ENCODE data around the gene HNRNPD.
"Not testable (repeated sequence)": the region's sequence is repeated elsewhere in the genome, so short reads cannot be mapped to it uniquely, and the experiment has no call there.

The HNRNPD gene

DNA sequence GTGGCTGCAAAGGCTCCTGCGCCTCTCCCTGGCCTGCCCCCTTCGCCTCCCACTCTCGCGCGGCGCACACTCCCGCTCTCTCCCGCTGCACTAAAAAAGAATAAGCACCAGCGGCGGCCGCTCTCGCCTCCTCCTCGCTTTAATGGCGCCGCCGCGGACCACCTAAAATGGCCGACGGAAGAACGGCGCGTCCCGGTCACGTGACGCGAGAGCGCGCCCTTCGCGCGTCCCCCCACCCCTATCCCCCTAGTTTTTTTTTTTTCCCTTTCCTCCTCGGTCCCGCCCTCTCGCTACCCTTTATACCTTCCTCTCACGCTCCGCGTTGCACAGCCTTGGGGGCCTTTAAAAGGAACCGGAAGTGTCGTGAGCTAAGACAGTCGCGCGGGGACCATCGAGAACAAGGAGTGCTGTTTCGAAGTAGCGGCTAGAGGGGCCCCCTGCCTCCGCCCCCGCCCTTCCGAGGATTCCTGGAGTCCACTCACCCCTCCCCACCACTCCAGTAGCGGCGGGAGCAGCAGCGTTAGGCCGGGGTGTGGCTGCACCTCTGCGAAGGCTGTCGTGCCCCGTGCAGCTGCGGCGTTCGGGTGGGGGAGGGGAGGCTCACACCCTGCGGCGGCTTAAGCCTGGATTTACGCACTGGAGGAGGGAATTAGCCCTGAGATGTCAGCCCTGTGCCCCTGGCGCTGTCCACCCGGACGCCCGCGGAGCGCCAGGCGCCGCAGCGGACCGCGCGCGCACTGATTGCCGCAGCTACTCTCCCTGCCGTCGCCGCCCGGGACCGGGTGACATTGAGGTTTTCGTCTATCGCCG, at the start of gene HNRNPD:
HNRNPD (minus strand) TSS at position 176 of the 810 bp plus-strand sequence. CDS start 313 bp downstream, outside the sequence.
- DNase-seq: peak; percentile 100

GRCh38 chr4:82422616-82423015, 48.8 kb upstream of the HNRNPD start:
- no peak for DNase-seq

GRCh38 chr4:82421796-82422560, 48.2 kb upstream of the HNRNPD start:
- no peak for DNase-seq

DNA sequence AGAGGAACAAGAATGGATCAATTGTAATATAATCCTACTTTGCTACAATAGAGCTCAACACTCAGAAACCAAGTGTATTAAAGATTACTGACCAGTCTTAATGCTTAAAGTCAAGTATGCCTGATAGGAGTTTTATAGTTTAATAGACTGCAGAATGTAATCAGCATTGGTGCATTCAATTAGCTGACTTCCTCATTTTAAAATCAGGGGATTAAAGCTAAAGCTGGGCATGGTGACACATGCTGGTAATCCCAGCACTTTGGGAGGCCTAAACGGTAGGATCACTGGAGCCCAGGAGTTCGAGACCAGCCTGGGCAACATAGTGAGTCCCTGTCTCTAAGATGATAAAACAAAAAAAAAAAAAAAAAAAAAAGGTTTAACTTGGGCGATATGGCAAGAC, 45.7 kb upstream of the HNRNPD start:
- DNase-seq: no peak

GRCh38 chr4:82415922-82416365, 42.2 kb upstream of the HNRNPD start:
- no peak for DNase-seq

- DNase-seq: not testable (repeated sequence)
Measured at GRCh38 chr4:82415061-82415460, 41.3 kb upstream of the HNRNPD start.

DNA sequence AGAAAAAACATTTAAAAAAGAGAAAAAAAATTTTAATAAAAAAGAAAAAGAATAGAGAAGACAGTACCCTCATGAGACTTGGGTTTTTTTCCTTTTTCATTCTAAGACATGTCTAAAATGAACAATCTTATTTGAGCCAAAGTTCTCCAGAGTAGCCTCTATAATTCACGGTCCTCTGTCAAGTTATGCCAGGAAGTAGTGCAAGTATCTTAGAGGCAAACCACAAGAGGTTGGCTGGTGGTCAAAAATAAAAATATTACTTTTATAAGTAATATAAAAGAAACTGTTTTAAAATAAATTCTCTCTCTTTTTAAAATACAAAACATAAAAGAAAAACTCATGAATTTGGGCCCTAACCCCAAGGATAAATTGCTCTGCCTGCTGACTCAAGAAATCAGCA, 29.9 kb upstream of the HNRNPD start:
- DNase-seq: peak; percentile 28

DNA sequence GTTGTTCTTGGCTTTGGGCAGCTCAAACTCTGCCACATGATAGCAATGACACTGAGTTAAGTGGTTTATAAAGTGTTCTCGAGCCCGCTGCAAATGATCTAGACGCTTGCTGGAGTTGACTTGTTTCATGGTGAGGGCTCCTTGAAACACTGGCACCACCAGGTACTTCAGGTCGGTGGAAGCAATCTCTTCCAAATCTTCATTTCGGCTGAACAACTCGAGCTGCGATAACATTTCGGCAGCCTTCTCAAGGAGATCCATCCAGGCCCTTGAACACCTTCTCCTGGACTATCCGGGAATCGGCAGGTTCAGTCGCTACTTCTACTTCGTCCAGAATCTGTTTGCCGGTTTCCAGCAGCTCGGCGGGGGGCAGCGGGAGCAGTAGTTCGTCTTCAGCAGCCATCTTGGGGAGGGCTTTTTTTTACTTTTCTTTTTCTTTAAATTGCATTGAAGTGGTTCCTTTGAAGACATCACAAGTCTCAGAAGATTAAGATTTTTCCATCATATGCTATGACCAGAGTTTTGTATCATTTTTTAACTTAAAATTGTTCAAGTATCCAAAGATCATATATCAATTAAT, 28.5 kb upstream of the HNRNPD start:
- no peak for DNase-seq

DNA sequence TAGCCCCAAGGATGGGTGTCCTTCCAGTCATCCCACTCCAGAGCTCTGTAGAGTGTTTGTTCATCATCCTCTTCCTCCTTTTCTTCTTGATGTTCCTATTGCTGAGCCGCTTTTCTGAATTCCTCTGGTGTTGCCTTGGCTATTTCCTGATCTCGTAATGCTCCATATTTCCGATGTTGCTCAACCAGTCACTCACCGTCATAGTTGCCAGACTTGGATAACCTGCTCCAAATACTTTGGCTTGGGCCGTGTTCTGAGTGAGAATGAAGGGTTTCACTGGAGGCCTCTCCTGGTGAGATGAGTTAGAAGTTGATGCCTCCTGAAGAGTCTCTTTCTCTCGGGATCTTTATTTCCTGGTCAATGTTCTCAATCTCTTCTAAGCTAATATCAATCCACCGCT, 27.8 kb upstream of the HNRNPD start:
- no peak for DNase-seq

DNA sequence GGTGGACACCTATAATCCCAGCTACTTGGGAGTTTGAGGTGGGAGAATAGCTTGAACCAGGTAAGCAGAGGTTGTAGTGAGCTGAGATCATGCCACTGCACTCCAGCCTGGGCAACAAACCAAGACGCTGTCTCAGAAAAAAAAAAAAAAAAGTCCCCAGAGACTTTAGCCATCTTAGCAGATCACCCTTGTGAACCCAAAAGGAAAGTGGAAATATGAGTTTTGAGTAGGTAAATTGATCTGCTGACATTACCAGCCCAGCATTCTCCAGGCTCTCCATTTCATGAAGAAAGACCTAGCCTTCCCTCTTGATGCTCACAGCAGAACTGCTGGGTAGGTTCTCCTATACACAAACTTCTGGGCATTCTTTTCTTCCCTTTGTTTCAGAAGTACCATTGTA, 24.5 kb upstream of the HNRNPD start:
- no peak for DNase-seq

DNA sequence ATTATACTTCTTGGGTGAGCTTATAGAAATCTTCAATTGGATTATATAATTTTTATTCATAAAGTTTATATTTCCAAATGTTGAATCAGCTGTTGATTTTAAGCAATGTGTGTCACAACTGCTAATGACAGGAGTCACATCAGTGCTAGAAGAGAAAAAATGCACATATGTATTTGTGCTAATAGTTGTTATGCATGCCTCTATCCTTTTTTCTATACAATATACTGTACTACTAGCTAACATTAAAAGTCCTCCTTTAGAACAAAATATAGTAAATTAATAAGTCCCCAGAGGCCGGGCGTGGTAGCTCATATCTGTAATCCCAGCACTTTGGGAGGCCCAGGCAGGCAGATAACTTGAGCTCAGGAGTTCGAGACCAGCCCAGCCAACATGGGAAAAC, 23.7 kb upstream of the HNRNPD start:
- DNase-seq: no peak

DNA sequence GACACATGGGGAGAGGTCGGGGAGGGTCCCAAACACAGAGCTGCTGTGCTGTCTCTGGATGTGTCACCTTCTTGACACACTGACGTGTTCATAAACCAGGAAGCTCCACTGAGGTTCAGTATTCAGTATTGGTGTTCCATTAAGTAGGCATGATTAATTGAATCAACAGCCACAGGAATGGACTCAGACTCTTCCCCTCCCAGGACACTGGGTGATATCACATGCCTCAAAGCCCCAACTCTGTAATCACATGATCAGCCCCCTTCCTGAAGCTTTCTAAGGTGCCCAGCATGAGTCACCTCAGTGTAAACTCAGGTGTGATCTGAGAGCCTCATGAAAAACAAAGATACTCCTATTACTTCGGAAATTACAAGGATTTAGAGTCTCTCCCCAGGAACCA, 21.1 kb upstream of the HNRNPD start:
- DNase-seq: no peak

GRCh38 chr4:82390061-82390460, 16.3 kb upstream of the HNRNPD start:
- not testable (repeated sequence) for DNase-seq

- no peak for DNase-seq
Measured at GRCh38 chr4:82388405-82388804, 14.6 kb upstream of the HNRNPD start.

DNA sequence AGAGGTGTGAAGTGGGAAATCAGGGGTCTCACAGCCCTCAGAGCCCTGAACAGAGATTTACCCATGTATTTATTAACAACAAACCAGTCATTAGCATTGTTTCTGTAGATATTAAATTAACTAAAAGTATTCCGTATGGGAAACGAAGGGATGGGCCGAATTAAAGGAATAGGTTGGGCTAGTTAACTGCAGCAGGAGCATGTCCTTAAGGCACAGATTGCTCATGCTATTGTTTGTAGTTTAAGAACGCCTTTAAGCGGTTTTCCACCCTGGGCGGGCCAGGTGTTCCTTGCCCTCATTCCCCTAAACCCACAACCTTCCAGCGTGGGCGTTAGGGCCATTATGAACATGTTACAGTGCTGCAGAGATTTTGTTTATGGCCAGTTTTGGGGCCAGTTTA, 12.5 kb upstream of the HNRNPD start:
- not testable (repeated sequence) for DNase-seq

DNA sequence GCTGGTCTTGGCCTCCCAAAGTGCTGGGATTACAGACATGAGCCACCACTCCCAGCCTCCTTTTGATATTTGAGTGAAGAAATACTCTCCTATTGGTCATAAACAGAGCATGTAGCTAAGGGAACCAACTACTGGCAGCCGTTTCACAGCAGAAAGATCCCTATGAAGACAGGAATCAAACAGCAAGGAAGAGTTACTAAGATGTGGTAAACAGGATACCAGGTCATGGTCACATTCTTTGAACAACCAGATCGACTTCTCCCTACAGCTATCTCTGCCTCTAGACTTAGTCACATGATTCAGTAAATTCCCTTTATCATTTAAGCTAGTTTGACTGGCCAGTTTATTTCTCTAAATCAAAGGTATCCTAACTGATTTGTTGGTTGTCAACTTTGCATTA, 9.0 kb upstream of the HNRNPD start:
- no peak for DNase-seq

GRCh38 chr4:82381661-82382296, 8.0 kb upstream of the HNRNPD start:
- DNase-seq: no peak

- no peak for DNase-seq
Measured at GRCh38 chr4:82381235-82381634, 7.4 kb upstream of the HNRNPD start.

DNA sequence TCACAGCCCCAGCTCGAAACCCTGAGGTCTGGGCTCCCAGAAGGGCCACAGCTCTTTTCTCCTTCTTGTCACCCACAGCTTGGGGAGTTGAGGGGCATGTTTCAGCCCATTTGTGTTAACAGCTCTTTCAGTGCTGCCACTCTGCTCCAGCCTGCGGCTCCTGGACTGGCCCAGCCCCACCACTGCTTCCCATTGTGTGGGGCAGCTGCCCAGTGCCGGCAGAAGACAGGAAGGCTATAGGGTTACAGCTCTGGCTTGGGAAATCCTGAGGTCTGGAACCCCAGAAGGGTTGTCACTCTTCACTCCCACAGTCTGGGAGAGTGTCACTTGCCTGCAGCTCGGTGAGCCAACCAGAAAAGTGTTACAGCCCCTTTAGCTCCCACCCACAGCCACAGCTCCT, 7.0 kb upstream of the HNRNPD start:
- DNase-seq: no peak

- DNase-seq: no peak
Measured at GRCh38 chr4:82380344-82380743, 6.6 kb upstream of the HNRNPD start.

GRCh38 chr4:82376109-82376508, 2.3 kb upstream of the HNRNPD start:
- DNase-seq: no peak

GRCh38 chr4:82373486-82373815, 340 bp downstream of the HNRNPD start:
- DNase-seq: no peak
